WERI-Rb-1 (cell line): Measurements from ENCODE around the gene WFDC9.
"Not testable (repeated sequence)": the region's sequence is repeated elsewhere in the genome, so short reads cannot be mapped to it uniquely, and the experiment has no call there.

Source experiments
- DNase-seq: peaks from one replicate; pipeline ENCODE4 v3.0.0-alpha.2; 2020
- H3K27ac ChIP-seq: fragments of 250-450 bp; sonication (Bioruptor Pico); 2 replicates; pipeline ENCODE4 v1.5.1; 2020; ENCODE audit warnings: mild to moderate bottlenecking, moderate library complexity
- H3K27me3 ChIP-seq: fragments of 250-450 bp; sonication (Bioruptor Pico); 2 replicates; pipeline ENCODE4 v1.5.1; 2021; ENCODE audit warnings: mild to moderate bottlenecking, low read depth, moderate library complexity; ENCODE audit not compliant: insufficient read depth, severe bottlenecking
- H3K36me3 ChIP-seq: fragments of 250-450 bp; sonication (Bioruptor Pico); 2 replicates; pipeline ENCODE4 v1.5.1; 2020; ENCODE audit warnings: mild to moderate bottlenecking, moderate library complexity
- H3K4me3 ChIP-seq: 2 replicates; pipeline ENCODE4 v1.5.1; 2011; ENCODE audit warnings: low read depth, mild to moderate bottlenecking, control low read depth, low read length
- H3K9me3 ChIP-seq: fragments of 250-450 bp; sonication (Bioruptor Pico); 2 replicates; pipeline ENCODE4 v1.5.1; 2021; ENCODE audit warnings: mild to moderate bottlenecking, moderate library complexity; ENCODE audit not compliant: severe bottlenecking
- TF ChIP-seq, protein P1 (sequence below): IDR thresholded peaks from 2 replicates; pipeline ENCODE4 v1.5.1; 2011; ENCODE audit warnings: low read depth, mild to moderate bottlenecking, control low read depth, inconsistent platforms, low read length

The WFDC9 gene

DNA sequence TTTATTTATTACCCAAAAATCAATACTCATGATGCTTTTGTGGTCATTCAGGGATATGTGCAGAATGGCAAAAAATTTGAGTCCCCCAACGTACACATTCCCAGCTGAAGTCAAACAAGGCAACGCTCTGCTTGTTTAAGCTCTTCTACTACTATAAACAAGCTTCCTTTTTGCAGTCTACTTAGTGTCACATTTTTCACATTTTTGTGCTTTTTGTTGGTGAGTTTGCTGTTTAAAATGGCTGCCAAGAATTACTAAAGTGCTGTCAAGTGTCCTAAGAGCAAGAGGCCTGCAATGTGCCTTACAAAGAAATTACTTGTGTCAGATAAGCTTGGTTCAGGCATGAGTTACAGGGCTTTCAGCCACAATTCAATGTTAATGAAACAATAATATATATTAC is 54.1 kb downstream of the WFDC9 start:
- TF ChIP-seq, protein P1, sequence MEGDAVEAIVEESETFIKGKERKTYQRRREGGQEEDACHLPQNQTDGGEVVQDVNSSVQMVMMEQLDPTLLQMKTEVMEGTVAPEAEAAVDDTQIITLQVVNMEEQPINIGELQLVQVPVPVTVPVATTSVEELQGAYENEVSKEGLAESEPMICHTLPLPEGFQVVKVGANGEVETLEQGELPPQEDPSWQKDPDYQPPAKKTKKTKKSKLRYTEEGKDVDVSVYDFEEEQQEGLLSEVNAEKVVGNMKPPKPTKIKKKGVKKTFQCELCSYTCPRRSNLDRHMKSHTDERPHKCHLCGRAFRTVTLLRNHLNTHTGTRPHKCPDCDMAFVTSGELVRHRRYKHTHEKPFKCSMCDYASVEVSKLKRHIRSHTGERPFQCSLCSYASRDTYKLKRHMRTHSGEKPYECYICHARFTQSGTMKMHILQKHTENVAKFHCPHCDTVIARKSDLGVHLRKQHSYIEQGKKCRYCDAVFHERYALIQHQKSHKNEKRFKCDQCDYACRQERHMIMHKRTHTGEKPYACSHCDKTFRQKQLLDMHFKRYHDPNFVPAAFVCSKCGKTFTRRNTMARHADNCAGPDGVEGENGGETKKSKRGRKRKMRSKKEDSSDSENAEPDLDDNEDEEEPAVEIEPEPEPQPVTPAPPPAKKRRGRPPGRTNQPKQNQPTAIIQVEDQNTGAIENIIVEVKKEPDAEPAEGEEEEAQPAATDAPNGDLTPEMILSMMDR = no peak
- Histone ChIP-seq H3K27ac (no peak overlapping the region), H3K36me3 (no peaks in the 10 kb centered on the region), H3K4me3 (no peak overlapping the region), H3K27me3 (no peaks in the 10 kb centered on the region), H3K9me3 (no peaks in the 10 kb centered on the region)
- DNase-seq = no peak

DNA sequence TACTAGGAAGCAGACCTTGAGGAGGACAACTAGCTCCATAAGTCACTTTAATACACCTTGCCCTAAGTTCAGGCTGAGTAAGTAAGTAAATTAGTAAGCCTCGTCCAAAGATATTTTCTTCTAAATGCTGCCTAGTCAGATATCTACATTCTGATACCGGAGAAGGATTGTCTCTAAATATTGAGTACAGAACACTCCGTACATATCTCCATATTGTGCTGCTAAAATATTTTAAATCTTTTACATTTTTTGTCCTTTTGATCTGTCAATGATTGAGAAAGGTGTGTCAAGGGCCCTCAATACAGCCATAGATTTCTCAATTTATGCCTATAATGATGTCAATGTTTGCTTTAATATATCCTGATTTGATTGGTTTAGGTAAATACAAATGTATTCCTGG is 55.2 kb downstream of the WFDC9 start:
- no peaks in the 10 kb centered on the region for H3K27me3 ChIP-seq
- no peak overlapping the region for H3K27ac ChIP-seq
- H3K4me3 ChIP-seq = no peak overlapping the region
- DNase-seq = no peak
- no peaks in the 10 kb centered on the region for H3K36me3 ChIP-seq
- TF ChIP-seq, protein P1 = no peak
- H3K9me3 ChIP-seq = no peaks in the 10 kb centered on the region

DNA sequence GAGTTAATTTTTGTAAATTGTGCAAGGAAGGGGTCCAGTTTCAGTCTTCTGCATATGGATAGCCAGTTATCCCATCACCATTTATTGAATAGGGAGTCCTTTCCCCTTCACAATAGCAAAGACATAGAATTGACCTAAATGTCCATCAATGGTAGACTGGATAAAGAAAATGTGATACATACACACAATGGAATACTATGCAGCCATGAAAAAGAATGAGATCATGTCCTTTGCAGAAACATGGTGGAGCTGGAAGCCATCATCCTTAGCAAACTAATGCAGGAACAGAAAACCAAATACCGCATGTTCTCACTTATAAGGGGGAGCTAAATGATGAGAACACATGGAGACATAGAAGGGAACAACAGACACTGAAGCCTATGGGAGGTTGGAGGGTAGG is 61.4 kb downstream of the WFDC9 start:
- not testable (repeated sequence) for H3K27me3 ChIP-seq, H3K9me3 ChIP-seq, H3K4me3 ChIP-seq, H3K27ac ChIP-seq, DNase-seq, H3K36me3 ChIP-seq

DNA sequence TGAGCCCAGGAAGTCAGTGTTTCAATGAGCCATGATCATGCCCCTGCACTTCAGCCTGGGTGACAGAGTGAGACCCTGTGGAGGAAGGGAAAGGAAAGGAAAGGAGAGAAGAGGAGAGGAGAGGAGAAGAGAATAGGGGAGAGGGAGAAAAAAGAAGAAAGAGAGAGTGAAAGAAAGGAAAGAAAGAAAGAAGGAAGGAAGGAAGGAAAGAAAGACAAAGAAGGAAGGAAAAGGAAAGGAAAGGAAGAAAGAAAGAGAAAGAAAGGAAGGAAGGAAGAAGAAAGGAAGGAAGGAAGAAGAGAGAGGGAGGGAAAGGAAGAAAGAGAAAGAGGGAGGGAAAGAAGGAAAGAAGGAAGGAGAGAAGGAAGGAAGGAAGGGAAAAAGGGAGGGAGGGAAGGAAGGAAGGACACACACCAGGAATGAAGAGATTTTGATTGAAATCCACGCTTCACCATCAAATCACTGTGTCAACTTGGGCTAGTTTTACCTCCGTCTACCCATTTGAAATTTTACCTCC is 66.3 kb downstream of the WFDC9 start:
- no peaks in the 10 kb centered on the region for H3K36me3 ChIP-seq
- no peaks in the 10 kb centered on the region for H3K27me3 ChIP-seq
- DNase-seq = no peak
- TF ChIP-seq, protein P1 = no peak
- no peaks in the 10 kb centered on the region for H3K9me3 ChIP-seq
- no peak overlapping the region for H3K4me3 ChIP-seq
- no peak overlapping the region for H3K27ac ChIP-seq
